Left ventricle myocardium superior (tissue), 1 donor: ENCODE data around the gene DUSP2. TPM values are rescaled to one million over a fixed set of nuclear protein-coding genes. Genes with fewer than 3 reads are reported as not detected.
"Not testable (repeated sequence)": the region's sequence is repeated elsewhere in the genome, so short reads cannot be mapped to it uniquely, and the experiment has no call there.

Source experiments
- ATAC-seq: fragments of 200-7000 bp; cut with Tn5 transposase; one replicate; pipeline ENCODE4 v1.9.1; 2020; ENCODE audit warnings: mild to moderate bottlenecking, moderate library complexity
- DNase-seq: peaks from one replicate; pipeline ENCODE4 v3.0.0-alpha.2; 2020
- intact Hi-C: fragments of 100-400 bp; cut with micrococcal nuclease; formaldehyde crosslinking; loops from one replicate; pipeline ENCODE4 v1.11.0; 2022
- total RNA-seq: library from RNA; stranded (reverse); fragmentation: NEBNext Ultra II Directional; extraction: Animal tissue kit (Norgen Biotek cat#: 25700); gene quantifications from one replicate; pipeline ENCODE4 v1.2.1, GENCODE V29; 2021
- donor health status: DM: no; HTN: yes; CAD: no; lungs with severe emphysema.

DUSP2 gene
- total RNA-seq, 1 donor from 2014 or later, result 1.9 TPM

DNA sequence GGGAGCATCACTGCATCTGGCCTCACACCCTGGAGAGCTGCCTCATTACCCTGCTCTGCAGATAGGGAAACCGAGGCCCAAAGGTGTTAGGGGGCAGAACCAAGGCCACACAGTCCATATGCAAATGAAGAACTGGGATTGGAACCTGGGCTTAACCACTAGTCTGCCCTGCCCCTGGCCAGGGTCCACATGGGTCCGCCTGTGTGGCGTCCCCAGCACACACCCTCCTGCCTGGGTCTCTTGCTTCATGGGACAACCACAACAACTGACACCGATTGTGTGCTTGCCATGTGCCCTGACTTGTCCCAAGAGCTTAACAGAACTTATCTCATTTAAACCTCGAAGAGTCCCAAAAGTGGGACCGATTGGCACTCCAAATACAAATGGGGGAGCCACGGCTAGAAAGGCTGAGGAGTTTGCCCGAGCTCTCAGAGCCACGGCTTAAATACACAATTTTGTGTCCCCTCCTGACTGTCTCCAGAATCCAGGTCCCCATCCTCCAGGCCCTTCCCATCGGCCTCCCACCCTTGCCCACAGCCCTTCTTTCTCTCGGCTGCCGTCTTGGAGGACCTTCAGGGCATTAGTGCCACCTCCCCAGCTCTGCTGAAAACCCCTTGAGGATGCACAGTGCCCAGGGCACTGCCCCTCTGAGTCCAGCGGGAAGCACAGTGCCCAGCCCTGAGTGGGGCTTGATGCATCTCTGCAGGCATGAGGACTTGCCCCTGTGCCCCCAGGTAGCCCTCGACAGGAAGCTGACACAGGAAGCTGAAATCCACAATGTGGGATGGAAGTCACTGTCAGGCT, 5.8 kb upstream of the DUSP2 start:
- DNase-seq (peak; percentile 6), ATAC-seq (no peak)
- intact Hi-C loops, result no loop called here

DNA sequence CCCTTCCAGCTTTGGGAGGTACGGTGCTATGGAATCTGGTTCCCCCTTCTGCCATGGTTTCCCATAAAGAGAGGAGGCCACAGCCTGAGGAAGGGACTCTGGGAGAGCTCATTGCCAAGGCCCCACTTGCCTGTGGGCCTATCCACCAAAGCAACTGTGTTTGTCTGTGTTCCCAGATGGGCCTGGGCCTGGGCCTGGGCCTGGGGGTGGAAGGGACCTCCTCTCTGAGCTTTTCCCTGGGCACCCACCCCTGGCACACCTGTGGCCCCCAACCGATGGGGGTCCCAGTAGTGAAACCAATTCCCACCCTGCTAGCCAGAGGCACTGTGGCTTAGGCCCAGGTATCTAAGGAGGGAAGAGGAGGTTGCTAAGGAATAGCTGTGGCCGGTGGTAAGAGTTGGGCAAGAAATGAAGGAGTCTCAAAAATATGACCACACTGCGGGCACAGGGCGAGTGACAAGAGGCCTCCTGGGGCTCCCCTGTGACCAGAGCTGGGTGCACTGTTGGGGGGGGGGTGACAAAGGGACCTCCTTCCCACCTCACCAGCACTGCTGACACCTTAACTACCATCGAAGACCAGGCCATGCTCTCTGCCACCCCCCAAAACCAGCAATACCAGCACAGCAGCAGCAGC, 4.9 kb upstream of the DUSP2 start:
- intact Hi-C loops, result no loop called here
- ATAC-seq (no peak), DNase-seq (no peak)

GRCh38 chr2:96148410-96149217, 3.4 kb upstream of the DUSP2 start:
- intact Hi-C loops, result no loop called here
- peak; percentile 60 for DNase-seq
- ATAC-seq, result peak; percentile 4

DNA sequence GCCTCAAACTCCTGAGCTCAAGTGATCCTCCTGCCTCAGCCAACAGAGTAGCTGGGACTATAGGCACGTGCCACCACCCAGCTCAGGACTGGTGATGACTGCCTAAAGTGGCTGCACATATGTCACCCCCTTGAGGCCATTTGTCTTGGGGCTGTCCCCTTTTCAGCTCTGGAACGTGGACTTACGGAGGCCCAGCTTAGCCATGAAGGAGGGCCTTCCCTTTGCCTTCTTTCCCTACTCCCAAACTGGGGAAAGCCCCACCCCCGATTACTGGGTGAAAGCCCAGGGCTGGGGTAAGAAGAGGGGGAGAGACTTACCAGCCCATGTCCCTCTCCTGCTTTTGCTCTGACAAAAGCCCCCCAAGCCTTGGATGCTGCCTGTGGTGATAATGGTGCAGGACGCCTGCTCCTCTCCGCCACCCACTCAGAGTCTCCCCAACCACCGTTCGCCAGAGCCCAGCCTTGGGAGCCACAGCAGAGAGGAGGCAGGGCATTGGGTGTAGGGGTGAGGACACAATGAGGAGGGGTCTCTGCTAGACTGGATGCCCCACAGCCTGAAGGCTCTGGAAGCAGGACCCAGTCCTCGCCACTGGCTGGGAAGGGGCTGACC, 2.5 kb upstream of the DUSP2 start:
- intact Hi-C loops, result no loop called here
- no peak for ATAC-seq
- peak; percentile 17 for DNase-seq

GRCh38 chr2:96146881-96147592, 1.8 kb upstream of the DUSP2 start:
- intact Hi-C loops, result no loop called here
- ATAC-seq (no peak), DNase-seq (peak; percentile 31)

- ATAC-seq, result peak; percentile 30
- intact Hi-C loops, result no loop called here
These were observed 1.1 kb upstream of the DUSP2 start for GRCh38 chr2:96146153-96146880.

GRCh38 chr2:96145848-96146152, 560 bp upstream of the DUSP2 start:
- no peak for ATAC-seq
- no peak for DNase-seq
- intact Hi-C loops, result no loop called here

More at GRCh38 chr2:96146153-96146880, 1.1 kb upstream of the DUSP2 start:
- peak; percentile 68 for DNase-seq

- intact Hi-C loops, result no loop called here
- ATAC-seq, result no peak
These were observed 682 bp downstream of the DUSP2 start for GRCh38 chr2:96144481-96145035.

GRCh38 chr2:96143848-96144480, 1.3 kb downstream of the DUSP2 start:
- DNase-seq, result peak; percentile 26
- ATAC-seq, result no peak

More at GRCh38 chr2:96144481-96145035, 682 bp downstream of the DUSP2 start:
- no peak for DNase-seq

GRCh38 chr2:96143231-96143847, 1.9 kb downstream of the DUSP2 start:
- ATAC-seq, result no peak
- peak; percentile 11 for DNase-seq
- intact Hi-C loops, result no loop called here

More at GRCh38 chr2:96143848-96144480, 1.3 kb downstream of the DUSP2 start:
- intact Hi-C loops, result no loop called here

- no peak for ATAC-seq
- intact Hi-C loops, result no loop called here
- peak; percentile 20 for DNase-seq
These were observed 2.8 kb downstream of the DUSP2 start for GRCh38 chr2:96142217-96143113.

DNA sequence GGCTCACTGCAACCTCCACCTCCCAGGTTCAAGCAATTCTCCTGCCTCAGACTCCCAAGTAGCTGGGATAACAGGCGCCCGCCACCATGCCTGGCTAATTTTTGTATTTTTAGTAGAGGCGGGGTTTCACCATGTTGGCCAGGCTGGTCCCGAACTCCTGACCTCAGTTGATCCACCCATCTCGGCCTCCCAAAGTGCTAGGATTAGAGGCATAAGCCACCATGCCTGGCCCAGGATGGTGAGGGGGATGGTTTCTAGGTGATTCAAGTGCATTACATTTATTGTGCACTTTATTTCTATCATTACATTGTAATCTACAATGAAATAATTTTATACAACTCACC, 3.6 kb downstream of the DUSP2 start:
- ATAC-seq, intact Hi-C loops: not testable (repeated sequence)
- peak; percentile 20 for DNase-seq

GRCh38 chr2:96140941-96141623, 4.2 kb downstream of the DUSP2 start:
- DNase-seq (peak; percentile 20), ATAC-seq (no peak)
- intact Hi-C loops, result no loop called here

- intact Hi-C loops, result loop anchor here (5.0 kb wide), 1 partner anchor 33 kb away; no protein-coding TSS in a partner anchor
These were observed 6.0 kb downstream of the DUSP2 start for GRCh38 chr2:96139181-96139758.

More at GRCh38 chr2:96139181-96139758, 6.0 kb downstream of the DUSP2 start:
- DNase-seq (peak; percentile 11), ATAC-seq (no peak)
